Prostate gland (tissue), 2 donors: ENCODE measurements around the gene ATP6V0D1.

Source experiments
- CTCF ChIP-seq, 4 experiments: fragments of 200-600 bp in 2 of 4; fragments of 450-650 bp in 2 of 4; sonication (generic) in 2 of 4; IDR thresholded peaks; 1 replicate in 3 of 4; 2 replicates in 1 of 4; pipeline ENCODE4 v1.5.1; 2016 to 2019; ENCODE audit warnings: antibody characterized with exemption in 4 of 4, mild to moderate bottlenecking in 2 of 4, moderate library complexity in 2 of 4
- POLR2A ChIP-seq: fragments of 450-650 bp; IDR thresholded peaks from one replicate; pipeline ENCODE4 v1.6.1; 2016; ENCODE audit warnings: antibody characterized with exemption, mild to moderate bottlenecking
- POLR2AphosphoS5 ChIP-seq: sonication (generic); formaldehyde crosslinking; IDR thresholded peaks from one replicate; pipeline ENCODE4 v1.6.1; 2017; ENCODE audit warnings: antibody characterized with exemption

- TF ChIP-seq POLR2A = no peak
- TF ChIP-seq CTCF (IDR thresholded peaks at IDR 0.05) = no peak
- no peak for TF ChIP-seq POLR2AphosphoS5
These were observed 51.0 kb downstream of the ATP6V0D1 start for GRCh38 chr16:67429799-67430503.
